ENCODE data around the gene KCNIP4.
A peak's percentile ranks its signal among the peaks of the same experiment; 100 is the strongest.

Gene KCNIP4

DNA sequence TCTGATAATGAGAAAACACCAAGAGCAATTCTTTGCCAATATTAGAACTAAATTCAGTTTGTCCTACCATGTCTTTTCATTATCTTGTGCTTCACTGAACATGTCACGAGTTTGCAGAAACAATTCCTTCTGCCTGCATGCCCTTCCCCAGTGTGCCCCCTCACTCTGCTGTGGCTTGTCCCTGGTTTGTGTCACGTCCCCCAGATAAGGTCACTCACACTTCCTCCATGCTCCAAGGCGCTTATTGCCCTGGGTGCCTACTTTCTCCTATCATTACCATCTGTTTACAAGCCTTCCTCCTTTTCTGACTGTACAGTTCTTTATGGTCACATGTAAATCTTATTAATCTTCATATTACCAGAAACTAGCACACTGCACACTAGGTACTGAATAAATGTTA lies 394.1 kb downstream of the KCNIP4 start:
- no peak for DNase-seq

DNA sequence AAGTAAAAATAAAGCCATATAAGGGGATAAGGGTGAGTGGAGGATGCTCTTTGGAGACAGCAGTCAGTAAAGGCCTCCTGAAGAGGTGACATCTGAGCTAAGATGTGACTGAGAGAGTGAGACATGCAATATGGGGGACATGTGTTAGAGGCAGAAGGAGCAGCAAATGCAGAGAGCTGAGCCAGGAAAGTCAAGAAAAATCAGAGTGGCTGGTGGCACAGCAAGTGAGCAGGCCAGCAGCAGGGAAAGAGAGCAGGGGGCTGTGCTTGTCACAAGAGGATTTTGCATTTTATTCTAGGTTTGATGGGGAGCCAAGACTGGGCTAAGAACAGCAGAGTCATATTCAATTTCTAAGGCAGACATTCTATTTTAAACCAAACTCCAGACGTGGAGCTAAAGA lies 394.5 kb downstream of the KCNIP4 start:
- DNase-seq = no peak

DNA sequence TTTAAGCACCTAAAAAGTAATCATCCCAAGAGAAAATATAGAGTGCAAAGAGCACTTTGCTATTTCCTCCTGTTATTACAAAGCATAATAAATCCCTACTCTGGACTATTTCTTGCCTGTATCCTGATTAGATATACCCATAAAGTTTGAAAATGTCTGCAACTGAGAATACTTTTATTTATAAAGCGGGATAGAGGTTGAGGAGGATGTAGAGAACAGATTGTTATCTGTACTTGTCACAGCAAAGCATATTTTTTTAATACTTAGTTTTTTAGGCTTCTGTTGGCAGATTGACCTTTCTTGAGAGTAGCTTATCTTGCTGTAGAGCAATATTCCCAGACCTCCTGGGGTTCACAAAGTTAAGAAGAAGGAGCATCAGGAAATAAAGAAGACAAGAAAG lies 396.1 kb downstream of the KCNIP4 start:
- no peak for DNase-seq

DNA sequence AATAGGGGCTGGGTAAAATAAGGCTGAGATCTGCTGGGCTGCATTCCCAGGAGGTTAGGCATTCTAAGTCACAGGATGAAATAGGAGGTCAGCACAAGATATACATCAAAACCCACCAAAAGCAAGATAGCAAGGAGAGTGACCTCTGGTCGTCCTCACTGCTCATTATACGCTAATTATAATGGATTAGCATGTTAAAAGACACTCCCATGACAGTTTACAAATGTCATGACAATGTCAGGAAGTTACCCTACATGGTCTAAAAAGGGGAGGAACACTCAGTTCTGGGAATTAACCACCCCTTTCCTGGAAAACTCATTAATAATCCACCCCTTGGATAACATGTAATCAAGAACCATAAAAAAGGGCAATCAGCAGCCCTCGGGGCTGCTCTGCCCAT lies 403.6 kb downstream of the KCNIP4 start:
- DNase-seq = no peak

DNA sequence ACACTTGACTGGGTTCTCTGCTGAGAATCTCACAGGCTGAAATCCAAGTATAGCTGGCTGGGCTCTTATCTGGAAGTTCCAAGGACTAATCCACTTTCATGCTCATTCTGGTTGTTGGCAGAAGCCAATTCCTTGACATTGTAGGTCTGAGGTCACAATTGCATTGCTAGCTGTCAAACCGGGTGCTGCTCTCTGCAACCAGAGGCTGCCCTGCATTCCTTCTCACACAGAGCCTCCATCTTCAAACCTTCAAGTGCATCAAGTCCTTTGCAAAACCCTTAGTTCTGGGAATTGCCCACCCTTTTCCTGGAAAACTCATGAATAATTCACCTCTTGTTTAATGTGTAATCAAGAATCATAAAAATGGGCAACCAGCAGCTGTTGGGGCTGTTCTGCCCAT lies 404.2 kb downstream of the KCNIP4 start:
- DNase-seq = no peak

DNA sequence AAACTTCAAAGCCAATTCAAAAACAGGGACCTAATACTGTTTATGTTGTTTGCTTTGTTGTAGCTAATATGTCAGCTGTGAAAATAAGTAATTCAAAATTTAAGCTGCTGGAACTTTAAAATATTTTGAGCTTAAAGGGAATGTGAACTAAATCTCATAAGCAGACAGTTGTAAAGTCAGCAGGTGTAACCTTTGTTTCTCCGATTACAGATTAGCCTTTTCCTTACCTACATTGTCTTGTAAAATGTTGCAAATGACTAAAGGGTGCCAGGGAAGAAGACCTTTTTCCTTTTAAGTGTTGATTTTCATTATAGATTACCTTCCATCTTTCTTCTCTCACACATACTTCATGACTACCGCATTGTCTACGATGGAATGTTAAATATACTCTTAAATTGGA lies 405.1 kb downstream of the KCNIP4 start:
- no peak for DNase-seq

DNA sequence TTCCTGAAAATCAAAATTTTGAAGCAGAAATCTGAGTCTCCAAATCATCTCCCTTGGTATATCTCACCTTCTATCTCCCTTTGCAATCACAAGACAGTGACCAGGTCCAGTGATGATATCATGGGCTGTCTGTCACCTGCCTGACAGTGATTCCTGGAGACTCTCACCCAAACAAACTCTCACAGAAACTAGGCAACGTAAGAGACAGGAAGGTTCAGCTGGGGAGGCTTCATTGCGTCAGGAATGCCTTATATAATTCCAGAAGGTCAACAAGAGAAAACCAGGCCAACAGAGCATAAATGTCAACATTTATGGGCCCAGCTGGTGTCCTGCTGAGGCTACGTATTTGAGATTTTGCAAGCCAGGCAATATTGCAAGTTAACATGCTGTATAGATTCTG lies 412.7 kb downstream of the KCNIP4 start:
- no peak for DNase-seq

DNA sequence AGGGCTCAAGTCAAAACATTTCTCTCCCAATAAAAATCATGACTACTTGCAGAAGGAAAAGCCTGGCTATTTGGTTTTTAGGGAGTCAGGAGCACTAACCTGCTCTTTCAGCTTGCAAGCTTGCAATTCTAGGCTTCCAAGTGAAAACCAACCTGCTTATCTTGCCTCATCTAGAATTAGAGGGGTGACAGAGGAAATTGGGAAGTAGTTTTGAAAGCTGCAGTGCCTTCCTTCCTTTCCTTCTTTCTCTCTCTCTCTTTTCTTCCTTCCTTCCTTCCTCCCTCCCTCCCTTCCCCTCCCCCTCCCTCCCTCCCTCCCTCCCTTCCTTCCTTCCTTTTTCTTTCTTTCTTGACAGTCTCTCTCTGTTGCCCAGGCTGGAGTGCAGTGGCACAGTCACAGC lies 417.5 kb downstream of the KCNIP4 start:
- no peak for DNase-seq

DNA sequence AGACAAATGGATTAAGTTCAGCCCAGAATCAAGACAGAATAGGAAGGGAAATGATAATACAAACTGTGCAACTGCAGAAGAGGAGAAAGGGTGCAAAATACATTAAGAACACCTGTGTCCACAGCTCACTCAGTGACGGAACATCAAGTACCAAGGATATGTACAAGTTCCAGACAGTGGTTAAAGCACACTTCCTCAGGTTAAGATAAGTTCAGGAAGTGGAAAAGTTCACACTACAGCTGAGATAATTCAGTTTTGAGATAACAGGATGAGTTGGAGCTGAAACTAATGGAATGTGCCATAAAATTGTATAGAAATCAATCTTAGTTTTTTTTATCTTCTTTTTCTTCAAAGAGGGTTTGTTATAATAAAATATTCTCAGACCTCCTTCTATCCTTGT lies 419.4 kb downstream of the KCNIP4 start:
- no peak for DNase-seq

DNA sequence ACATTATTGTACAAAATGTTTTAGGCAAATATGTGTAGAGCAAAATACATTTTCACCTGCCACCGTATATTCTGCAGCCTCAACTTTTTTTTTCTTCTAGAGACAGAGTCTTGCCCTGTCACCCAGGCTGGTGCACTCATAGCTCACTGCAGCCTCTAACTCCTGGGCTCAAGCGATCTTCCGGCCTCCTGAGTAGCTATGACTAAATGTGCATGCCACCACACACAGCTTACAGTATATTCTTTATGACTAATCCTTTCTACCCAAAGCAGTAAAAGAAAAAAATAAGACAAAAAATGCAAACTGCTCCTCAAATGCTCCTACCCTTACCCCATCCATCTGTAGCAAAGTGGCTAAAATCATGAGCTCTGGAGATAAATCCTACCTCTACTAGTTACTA lies 426.3 kb downstream of the KCNIP4 start:
- no peak for DNase-seq

DNA sequence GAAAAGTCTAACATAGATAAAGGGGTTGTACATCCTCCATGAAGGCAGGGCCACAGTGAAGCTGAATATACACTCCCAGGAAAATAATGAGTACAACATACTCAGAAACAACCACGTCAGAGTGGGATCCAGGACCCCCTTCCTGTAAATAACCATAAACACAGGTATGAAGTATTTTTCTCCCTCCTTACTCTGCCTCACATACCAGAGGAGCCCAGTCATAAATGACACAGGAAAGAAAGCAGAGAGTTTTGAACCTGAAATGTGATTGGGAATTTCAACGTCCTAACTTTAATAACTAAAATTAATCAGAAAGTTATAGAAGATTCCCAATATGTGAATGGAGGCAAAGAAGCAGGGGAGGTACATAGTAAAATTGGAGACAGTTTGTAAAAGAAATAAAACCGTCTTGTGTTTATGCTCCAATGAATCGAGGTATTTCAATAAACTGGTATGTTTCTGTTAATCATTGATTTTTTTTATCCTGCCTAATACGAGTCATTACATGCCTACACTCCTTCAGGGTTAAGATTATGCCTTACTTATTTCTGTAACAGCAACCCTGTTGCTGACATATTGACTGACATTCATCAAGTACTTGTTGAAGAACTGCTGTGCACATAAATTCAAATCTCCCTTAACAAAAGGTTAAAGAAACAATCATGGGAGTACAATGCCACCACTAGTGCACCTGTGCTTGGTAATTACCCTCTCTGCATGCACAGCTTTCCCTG lies 431.3 kb downstream of the KCNIP4 start:
- DNase-seq = no peak

DNA sequence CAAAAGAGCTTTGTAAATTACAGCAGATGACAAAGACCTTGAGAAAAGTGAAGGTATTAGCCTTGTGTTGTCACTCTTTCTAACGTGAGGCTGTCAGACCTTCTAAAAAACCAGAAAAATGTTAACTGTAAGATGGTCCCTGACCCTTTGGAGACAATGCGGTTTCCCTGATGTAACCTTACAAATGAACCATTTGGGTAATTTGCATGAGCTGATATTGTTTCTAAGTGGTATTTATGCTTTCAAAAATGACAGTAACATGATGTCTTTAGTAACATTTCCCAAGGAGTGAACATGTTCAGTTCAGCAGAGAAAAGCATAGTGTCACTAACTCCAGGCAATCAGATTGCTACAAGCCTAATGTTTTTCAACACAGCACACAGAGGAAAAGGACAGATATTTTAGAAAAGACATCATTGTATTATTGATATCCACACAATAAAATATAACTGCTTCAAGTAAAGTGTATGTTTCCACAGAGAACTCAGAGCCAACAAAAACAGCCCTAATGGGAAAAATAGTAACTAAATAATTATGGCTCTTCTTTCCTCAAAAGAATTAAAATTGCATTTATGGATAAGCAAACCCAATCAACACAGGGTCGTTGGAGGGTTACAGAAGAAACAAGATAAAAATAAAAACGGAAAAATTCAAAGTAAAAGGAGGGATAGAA lies 434.4 kb downstream of the KCNIP4 start:
- DNase-seq = no peak

DNA sequence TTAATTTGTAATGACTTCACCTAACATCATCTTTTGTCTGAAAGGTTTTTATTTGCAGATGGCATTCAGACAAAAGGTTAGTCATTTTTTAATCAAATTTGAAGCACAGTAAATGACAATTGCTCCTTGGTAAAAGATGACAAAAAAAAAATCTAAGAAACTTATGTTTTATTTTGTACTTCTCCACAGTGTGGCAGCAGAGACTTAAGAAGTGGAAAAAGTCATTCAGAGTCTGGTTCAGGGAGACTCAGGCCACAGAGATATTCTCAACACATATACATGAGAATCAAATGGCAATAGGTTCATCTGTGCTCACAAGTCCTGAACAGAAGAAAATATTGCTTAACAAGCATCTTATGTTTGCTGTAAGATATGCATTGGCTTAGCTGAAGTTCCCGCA lies 436.2 kb downstream of the KCNIP4 start:
- no peak for DNase-seq

DNA sequence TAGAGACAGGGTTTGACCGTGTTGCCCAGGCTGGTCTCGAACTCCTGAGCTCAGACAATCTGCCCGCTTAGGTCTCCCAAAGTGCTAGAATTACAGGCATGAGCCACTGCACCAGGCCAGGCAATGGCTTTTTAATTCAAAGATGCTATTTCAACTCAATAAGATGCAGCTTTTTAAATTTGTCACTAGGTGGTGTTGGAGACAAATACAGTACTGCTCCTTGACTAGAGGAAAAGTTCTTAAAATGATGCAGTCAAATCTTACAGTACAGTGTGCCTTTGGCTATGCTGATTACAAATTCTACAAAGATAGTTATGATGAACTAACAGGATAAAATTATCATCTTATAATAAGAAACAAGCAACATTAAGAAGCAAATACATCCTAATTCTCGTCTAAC lies 441.1 kb downstream of the KCNIP4 start:
- no peak for DNase-seq

DNA sequence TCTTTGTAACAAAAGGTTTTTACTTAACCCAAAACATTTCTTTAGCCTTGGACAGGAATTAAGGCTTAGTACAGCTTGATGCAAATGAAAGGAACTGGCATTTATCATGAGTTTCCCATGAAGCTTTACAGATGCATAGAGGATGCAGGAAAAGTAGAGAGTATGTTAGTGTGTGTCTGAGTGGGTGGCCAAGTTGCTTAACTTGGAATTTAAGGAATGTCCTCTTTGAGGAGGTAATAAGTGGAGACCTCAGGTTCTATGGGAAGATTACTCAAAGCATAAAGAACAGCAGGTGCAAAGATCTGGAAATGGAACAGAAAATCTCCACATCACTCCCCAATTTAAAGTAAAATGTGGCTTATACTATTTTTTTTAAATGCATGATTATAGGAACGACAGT lies 457.9 kb downstream of the KCNIP4 start:
- DNase-seq = no peak

DNA sequence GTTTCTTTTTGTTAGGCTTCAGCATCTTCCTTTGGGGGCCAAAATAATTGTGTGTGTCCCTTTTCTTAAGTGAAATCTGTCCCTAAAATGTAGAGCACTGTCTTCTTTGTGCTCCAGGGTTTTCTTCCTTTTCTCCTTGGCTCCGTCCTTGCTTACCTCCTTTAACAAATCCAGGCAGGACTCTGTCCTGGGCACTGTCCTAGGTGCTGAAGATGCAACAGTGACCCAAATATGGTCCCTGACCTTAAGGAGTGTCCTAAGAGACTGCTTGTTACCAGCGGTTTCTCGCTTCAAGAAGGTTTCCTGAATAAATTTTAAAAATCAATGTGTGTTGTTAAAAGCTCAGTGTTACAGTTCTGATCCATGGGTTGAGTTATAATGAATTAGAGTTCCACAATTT lies 471.8 kb downstream of the KCNIP4 start:
- DNase-seq = no peak

DNA sequence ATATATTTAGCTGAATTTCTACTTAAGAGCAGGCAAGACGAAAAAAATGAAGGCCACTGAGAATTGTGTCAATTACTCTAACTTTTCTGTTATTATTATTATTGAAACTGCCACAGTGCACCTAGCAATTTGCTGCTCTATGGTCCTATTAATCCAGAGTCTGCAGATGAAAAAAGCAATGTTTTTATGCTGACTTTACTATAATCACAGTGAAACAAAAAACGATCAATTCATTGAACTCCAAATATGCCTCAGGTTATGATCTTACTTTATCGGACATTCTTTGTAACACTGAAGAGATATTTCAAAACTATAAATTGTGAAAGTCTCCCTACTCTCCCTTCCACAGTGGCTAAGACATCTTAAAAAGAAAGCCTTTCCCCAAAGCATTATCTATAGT lies 474.4 kb downstream of the KCNIP4 start:
- DNase-seq = no peak

DNA sequence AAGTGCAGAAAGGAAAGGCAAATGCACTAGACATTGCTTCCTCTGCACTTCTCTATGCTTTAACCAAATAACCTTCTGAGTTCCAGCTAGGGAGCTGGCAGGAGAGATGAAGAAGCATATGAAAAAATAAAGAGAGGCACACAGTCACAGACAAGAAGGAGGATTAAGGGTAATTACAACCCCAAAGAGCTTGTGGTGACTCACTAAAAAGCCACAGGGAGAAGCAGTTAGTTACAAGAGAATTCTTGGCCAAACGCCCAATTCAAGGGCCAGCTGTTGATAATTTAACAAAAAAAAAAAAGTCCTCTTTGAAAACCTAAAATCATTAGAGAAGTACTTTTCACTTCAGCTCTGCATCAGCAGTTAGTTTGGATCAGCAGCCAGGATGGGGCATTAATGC lies 478.0 kb downstream of the KCNIP4 start:
- peak; percentile 46 for DNase-seq

DNA sequence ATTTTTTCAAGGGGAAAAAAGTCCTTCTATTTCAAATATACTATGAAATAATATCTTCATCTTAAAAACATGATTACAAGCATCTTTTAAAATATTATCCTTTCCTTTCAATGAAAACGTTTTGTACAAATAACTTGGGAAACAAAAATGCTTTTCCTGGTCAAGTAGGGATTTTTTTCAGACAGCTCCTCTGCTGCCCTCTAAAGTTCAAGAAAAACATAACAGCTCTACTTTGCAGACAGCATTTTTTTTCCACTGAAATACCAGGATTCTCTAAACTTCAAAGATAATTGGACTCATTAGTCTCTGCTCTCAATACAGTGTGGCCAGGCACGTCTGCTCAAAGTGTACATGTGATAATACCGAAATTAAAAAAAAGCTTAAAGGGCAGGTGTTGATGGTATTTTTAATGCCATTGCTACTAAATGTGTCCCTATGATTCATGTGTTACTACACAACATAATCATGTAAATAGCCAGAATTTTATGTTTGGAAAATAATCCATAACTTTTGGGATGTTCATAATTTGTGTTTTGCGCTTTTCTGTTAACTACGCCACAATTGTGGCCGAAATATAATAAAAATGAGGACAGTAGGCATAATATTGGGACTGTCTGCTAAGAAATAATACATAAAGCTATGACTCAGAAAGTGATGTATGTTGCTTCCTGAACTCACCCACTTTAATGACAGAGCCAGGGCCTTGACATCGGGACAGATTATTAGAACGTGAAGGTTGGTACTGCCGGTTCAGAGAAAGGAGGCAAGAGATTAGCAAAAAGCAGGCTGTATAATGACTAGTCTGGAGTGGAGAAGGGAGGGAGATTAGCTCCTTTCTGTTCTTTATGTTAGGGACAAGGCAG lies 478.9 kb downstream of the KCNIP4 start:
- no peak for DNase-seq

DNA sequence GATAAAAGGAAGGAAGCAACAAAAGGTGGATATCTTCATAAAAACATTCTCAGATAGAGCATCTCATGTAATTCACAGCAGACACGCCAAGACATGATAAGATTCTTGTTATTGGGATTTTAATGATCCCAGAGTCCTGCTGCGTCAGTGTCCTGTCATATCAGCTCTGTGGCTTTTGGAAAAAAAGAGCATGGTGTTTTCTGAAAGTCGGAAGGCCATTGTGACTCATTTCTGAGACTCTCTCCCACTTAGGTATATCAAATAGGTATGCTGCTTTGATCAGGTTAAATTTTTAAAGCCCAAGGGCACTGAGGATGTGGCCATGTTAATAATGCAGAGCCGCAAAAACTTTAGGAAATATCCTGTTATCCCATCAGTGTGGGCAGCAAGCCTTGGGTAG lies 481.0 kb downstream of the KCNIP4 start:
- DNase-seq = no peak

DNA sequence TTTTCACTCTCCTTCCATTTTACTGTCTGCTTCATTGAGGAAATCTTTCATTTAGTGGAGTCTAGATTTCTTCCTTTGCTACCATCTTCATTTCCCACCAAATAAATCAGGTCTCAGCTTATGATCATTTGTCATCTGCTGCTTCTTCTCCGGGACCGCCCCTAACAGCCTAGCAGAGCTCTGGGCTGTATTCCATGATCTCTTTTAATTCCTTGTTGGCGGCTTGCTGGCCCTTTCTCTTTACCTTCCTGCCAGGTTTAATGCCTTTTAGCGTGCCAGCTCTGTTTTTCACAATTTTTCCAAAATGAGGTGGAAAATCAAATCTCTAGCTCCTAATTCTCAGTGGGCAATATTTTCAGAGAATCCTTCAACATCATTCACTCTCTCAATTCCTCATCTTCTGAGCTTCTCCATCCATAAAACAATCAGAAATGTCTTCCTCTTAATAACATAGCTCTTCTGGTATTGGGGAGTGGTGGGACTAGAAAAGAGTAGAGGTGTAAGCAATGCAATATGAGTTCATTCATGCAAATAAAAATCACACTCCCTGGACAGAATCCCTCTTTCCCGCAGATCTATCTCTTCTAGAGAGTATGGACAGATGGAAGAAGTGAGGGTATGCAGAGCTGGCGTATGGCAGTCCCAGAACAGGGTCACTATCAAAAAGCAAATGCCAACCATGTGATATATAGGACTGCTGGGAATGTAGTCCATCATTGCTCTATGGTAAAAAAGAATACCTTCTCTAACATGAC lies 491.3 kb downstream of the KCNIP4 start:
- DNase-seq = no peak

DNA sequence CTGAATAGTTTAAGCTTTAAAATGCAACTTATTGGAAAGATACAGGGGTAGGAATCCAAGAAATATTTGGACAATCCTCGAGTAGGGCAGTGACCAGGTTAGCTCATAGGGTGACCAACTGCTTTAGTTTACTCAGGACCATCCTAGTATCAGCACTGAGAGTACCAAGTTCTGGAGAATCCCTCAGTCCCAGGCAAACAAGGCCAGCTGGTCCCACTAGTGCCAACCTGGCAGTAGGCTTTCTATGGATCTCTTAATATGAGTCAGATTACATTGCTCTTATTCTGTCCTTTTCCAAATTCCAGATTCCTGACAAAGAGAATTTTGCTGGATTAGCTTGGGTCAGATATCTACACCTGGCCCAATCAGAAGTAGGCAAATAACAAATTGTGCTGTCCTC lies 493.7 kb downstream of the KCNIP4 start:
- DNase-seq = no peak

DNA sequence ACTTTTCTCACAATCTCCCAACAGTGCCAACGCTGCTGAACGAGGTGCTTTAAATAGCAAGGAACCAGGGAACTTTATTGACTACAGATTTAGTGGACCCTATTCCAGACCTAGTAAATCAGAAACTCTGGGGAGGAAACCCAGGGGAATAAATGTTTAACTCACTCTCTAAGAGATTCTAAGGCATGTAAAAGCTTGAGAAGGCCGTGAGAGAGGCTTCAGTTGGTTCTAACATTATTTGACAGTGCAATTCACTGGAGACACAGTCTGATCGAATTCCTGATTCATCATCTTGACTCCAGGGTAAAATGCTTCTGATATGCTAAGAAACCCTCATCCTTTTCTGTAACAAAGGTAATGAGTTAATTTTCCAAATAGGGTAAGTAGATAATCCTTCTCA lies 494.4 kb downstream of the KCNIP4 start:
- no peak for DNase-seq
